ENCODE data around the gene ABCA1. TPM values are rescaled to one million over a fixed set of nuclear protein-coding genes. Genes with fewer than 3 reads are reported as not detected.
"Not testable (repeated sequence)": the region's sequence is repeated elsewhere in the genome, so short reads cannot be mapped to it uniquely, and the experiment has no call there.

Gene ABCA1
- total RNA-seq, 6 experiments from 2014 or later = 45.8 to 107 (median 61.4) TPM

DNA sequence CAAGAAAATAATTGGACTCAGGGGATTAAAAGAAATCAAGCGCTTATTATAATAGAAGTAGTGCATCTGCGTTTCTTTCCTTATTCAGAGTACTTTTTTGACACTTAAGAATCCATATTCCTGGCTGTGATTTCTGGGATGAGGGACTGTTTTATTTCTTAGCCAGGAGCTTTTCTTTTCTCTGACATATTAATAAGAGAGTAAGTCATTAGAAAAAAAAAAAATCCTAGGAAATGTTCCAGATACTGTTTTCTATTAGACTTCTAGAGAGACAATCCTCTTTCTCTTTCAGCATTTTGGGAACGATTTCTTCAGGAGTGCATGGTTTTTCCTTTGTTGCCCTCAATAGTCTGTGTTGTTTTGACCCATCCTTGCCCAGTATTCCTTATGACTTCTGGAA is 8.3 kb upstream of the ABCA1 start:
- intact Hi-C loops (cut with DNase I) = loop anchor here in 1 of 2 donors (10.0 kb wide), 1 partner anchor 219 kb away; no protein-coding TSS in a partner anchor

GRCh38 chr9:104935501-104935810 is 7.5 kb upstream of the ABCA1 start:
- H3K4me1 ChIP-seq, H3K4me3 ChIP-seq, H3K9me3 ChIP-seq, DNase-seq, ATAC-seq, H3K27ac ChIP-seq, H3K27me3 ChIP-seq, H3K36me3 ChIP-seq: not testable (repeated sequence)
- 67% methylated on average over 4 of the region's 7 CpGs for WGBS (ENCODE audit: insufficient coverage, low coverage, low lambda C conversion rate, missing lambda C conversion rate)
- intact Hi-C loops (cut with DNase I) = loop anchor here in 1 of 2 donors (10.0 kb wide), 1 partner anchor 219 kb away; no protein-coding TSS in a partner anchor

More for the DNA sequence above, 8.3 kb upstream of the ABCA1 start:
- no peak for DNase-seq
- H3K4me3 ChIP-seq = no peak overlapping the region
- H3K9me3 ChIP-seq = no peaks in the 10 kb centered on the region
- 88% methylated on average over 3 of the region's 3 CpGs for WGBS (ENCODE audit: insufficient coverage, low coverage, low lambda C conversion rate, missing lambda C conversion rate)
- no peaks in the 10 kb centered on the region for H3K36me3 ChIP-seq
- TF ChIP-seq POLR2A (IDR thresholded peaks at IDR 0.05) = no peak
- TF ChIP-seq, protein P1, sequence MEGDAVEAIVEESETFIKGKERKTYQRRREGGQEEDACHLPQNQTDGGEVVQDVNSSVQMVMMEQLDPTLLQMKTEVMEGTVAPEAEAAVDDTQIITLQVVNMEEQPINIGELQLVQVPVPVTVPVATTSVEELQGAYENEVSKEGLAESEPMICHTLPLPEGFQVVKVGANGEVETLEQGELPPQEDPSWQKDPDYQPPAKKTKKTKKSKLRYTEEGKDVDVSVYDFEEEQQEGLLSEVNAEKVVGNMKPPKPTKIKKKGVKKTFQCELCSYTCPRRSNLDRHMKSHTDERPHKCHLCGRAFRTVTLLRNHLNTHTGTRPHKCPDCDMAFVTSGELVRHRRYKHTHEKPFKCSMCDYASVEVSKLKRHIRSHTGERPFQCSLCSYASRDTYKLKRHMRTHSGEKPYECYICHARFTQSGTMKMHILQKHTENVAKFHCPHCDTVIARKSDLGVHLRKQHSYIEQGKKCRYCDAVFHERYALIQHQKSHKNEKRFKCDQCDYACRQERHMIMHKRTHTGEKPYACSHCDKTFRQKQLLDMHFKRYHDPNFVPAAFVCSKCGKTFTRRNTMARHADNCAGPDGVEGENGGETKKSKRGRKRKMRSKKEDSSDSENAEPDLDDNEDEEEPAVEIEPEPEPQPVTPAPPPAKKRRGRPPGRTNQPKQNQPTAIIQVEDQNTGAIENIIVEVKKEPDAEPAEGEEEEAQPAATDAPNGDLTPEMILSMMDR (IDR thresholded peaks at IDR 0.05) = no peak
- H3K4me1 ChIP-seq = no peaks in the 10 kb centered on the region
- no peaks in the 10 kb centered on the region for H3K27me3 ChIP-seq
- H3K27ac ChIP-seq = no peak overlapping the region
- ATAC-seq = no peak

- ATAC-seq = no peak
- DNase-seq = no peak
- WGBS (ENCODE audit: insufficient coverage, low coverage, low lambda C conversion rate, missing lambda C conversion rate) = 67% methylated on average over 2 of the region's 2 CpGs
- H3K27me3 ChIP-seq = no peaks in the 10 kb centered on the region
- H3K4me1 ChIP-seq = peaks cover 0 to 5% (median 0%) of the 10 kb centered on the region in 4 donors
- TF ChIP-seq, protein P1 (IDR thresholded peaks at IDR 0.05) = no peak
- TF ChIP-seq POLR2A (IDR thresholded peaks at IDR 0.05) = no peak
- H3K27ac ChIP-seq = no peak overlapping the region
- H3K9me3 ChIP-seq = no peaks in the 10 kb centered on the region
- intact Hi-C loops (cut with DNase I) = loop anchor here in 1 of 2 donors (10.0 kb wide), 1 partner anchor 220 kb away; no protein-coding TSS in a partner anchor
- no peak overlapping the region for H3K4me3 ChIP-seq
- no peaks in the 10 kb centered on the region for H3K36me3 ChIP-seq
Observed at GRCh38 chr9:104934691-104935500, 6.9 kb upstream of the ABCA1 start.

DNA sequence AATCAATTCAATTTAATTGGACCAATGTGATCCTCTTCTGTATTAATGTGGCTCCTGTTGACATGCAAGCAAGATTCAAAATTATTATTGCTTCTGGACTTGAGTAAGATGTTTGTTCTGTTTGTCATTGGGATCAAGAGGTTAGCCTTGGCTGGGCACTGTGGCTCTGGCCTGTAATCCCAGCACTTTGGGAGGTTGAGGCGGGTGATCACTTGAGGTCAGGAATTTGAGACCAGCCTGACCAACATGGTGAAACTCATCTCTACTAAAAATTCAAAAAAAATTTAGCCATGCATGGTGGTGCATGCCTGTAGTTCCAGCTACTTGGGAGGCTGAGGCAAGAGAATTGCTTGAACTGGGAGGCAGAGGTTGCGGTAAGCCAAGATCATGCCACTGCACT is 5.1 kb upstream of the ABCA1 start:
- 100% methylated on average over 2 of the region's 2 CpGs for WGBS (ENCODE audit: insufficient coverage, low coverage, low lambda C conversion rate, missing lambda C conversion rate)
- not testable (repeated sequence) for DNase-seq, H3K4me3 ChIP-seq, ATAC-seq, H3K36me3 ChIP-seq, H3K4me1 ChIP-seq, H3K27ac ChIP-seq, H3K9me3 ChIP-seq, H3K27me3 ChIP-seq
- intact Hi-C loops (cut with DNase I) = loop anchor here in 1 of 2 donors (10.0 kb wide), 1 partner anchor 222 kb away; no protein-coding TSS in a partner anchor

DNA sequence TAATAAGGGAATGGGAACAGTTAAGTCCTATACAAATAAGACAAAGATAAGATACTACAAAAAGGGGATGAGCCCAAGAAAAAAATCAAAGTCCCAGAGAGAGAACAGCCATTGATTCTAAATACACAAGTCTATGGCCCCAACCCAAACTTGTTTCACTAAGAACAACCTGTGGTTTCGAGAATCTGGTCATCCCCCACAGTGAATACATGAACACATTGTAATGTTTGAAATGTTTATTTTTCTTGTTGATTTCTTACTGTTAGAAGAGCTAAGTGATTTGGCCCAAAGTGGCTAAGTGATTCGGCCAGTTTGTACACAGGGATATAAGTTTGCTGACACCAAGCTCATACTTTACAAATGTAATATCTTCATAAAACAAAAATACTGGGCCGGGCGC is 3.3 kb upstream of the ABCA1 start:
- no peak for ATAC-seq
- intact Hi-C loops (cut with DNase I) = loop anchor here in 1 of 2 donors (10.0 kb wide), 1 partner anchor 224 kb away; no protein-coding TSS in a partner anchor
- 71% methylated on average over 4 of the region's 4 CpGs for WGBS (ENCODE audit: insufficient coverage, low coverage, low lambda C conversion rate, missing lambda C conversion rate)

More for the DNA sequence above, 3.3 kb upstream of the ABCA1 start:
- Histone ChIP-seq H3K4me1 (peaks cover 0 to 5% (median 0%) of the 10 kb centered on the region in 4 donors), H3K27me3 (no peaks in the 10 kb centered on the region), H3K9me3 (no peaks in the 10 kb centered on the region), H3K4me3 (no peak overlapping the region), H3K36me3 (no peaks in the 10 kb centered on the region), H3K27ac (no peak overlapping the region)
- no peak for DNase-seq
- TF ChIP-seq POLR2A (IDR thresholded peaks at IDR 0.05) = no peak
- TF ChIP-seq, protein P1 (IDR thresholded peaks at IDR 0.05) = no peak

All from right lobe of liver (tissue), 6 donors.